ENCODE data around the gene MICAL3.

- peak; percentile 43 for TF ChIP-seq CTCF (IDR thresholded peaks at IDR 0.05)
- no peak for TF ChIP-seq EP300 (IDR thresholded peaks at IDR 0.05; ENCODE audit: borderline replicate concordance in 1 of 2, low read depth in 1 of 2, low read length in 1 of 2)
- no peak for TF ChIP-seq REST (IDR thresholded peaks at IDR 0.05; ENCODE audit: low read depth, low read length)
- TF ChIP-seq, protein P1, sequence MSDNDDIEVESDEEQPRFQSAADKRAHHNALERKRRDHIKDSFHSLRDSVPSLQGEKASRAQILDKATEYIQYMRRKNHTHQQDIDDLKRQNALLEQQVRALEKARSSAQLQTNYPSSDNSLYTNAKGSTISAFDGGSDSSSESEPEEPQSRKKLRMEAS (IDR thresholded peaks at IDR 0.05; ENCODE audit: low read depth) = no peak
These were observed 238.9 kb downstream of the MICAL3 start for GRCh38 chr22:17785185-17786184.
